HAP-1 (cell line): ENCODE data around the gene RAB34.

Experiments
- DNase-seq, 2 experiments: peaks; one replicate each; pipeline ENCODE4 v3.0.0-alpha.2; 2016 to 2020; ENCODE audit warnings: low spot score in 2 of 2
- H3K27me3 ChIP-seq: fragments of 250-450 bp; sonication (Bioruptor Pico); 2 replicates; pipeline ENCODE4 v1.5.1; 2020; ENCODE audit warnings: low read depth, mild to moderate bottlenecking, moderate library complexity
- H3K36me3 ChIP-seq: fragments of 250-450 bp; sonication (Bioruptor Pico); replicated peaks from 2 replicates; pipeline ENCODE4 v1.5.1; 2020; ENCODE audit warnings: mild to moderate bottlenecking
- H3K4me1 ChIP-seq: fragments of 250-450 bp; sonication (Bioruptor Pico); 2 replicates; pipeline ENCODE4 v1.5.1; 2020; ENCODE audit warnings: mild to moderate bottlenecking
- H3K4me3 ChIP-seq: fragments of 250-450 bp; sonication (Bioruptor Pico); 2 replicates; pipeline ENCODE4 v1.5.1; 2020; ENCODE audit warnings: mild to moderate bottlenecking, moderate library complexity
- H3K9me3 ChIP-seq: fragments of 250-450 bp; sonication (Bioruptor Pico); 2 replicates; pipeline ENCODE4 v1.5.1; 2020; ENCODE audit warnings: mild to moderate bottlenecking, moderate library complexity
- in situ Hi-C: fragments of 300-500 bp; cut with MboI; formaldehyde crosslinking; loops from 3 replicates; pipeline ENCODE4 v1.14.3; 2020; ENCODE audit warnings: low sequenced_read_pairs, inconsistent platforms, mixed read lengths

The RAB34 gene

GRCh38 chr17:28703552-28704218, 14.0 kb downstream of the RAB34 start:
- H3K27me3 ChIP-seq, result no peaks in the 10 kb centered on the region
- DNase-seq, result no peak
- in situ Hi-C loops, result no loop called here
- H3K4me3 ChIP-seq, result no peak overlapping the region
- H3K4me1 ChIP-seq, result no peaks in the 10 kb centered on the region
- H3K9me3 ChIP-seq, result no peaks in the 10 kb centered on the region; the same call in 1 of the 2 replicates
- H3K36me3 ChIP-seq, result peaks cover 52% of the 10 kb centered on the region

GRCh38 chr17:28702752-28703150, 14.9 kb downstream of the RAB34 start:
- Histone ChIP-seq H3K4me3 (no peak overlapping the region), H3K9me3 (no peaks in the 10 kb centered on the region), H3K27me3 (no peaks in the 10 kb centered on the region), H3K36me3 (peaks cover 62% of the 10 kb centered on the region), H3K4me1 (no peaks in the 10 kb centered on the region)
- no peak for DNase-seq
- in situ Hi-C loops, result no loop called here

GRCh38 chr17:28702026-28702751, 15.5 kb downstream of the RAB34 start:
- H3K4me3 ChIP-seq, result no peak overlapping the region
- H3K36me3 ChIP-seq, result peaks cover 67% of the 10 kb centered on the region
- H3K9me3 ChIP-seq, result no peaks in the 10 kb centered on the region
- DNase-seq, result no peak
- no peaks in the 10 kb centered on the region for H3K4me1 ChIP-seq
- no peaks in the 10 kb centered on the region for H3K27me3 ChIP-seq
- in situ Hi-C loops, result no loop called here

GRCh38 chr17:28700830-28701492, 16.7 kb downstream of the RAB34 start:
- no peak for DNase-seq
- peaks cover 76% of the 10 kb centered on the region for H3K36me3 ChIP-seq
- no peaks in the 10 kb centered on the region for H3K4me1 ChIP-seq
- in situ Hi-C loops, result no loop called here
- H3K27me3 ChIP-seq, result no peaks in the 10 kb centered on the region
- H3K9me3 ChIP-seq, result no peaks in the 10 kb centered on the region
- no peak overlapping the region for H3K4me3 ChIP-seq

- H3K36me3 ChIP-seq, result peaks cover 82% of the 10 kb centered on the region
- H3K4me3 ChIP-seq, result no peak overlapping the region
- H3K4me1 ChIP-seq, result no peaks in the 10 kb centered on the region
- in situ Hi-C loops, result no loop called here
- no peaks in the 10 kb centered on the region for H3K9me3 ChIP-seq
- DNase-seq, result no peak
- no peaks in the 10 kb centered on the region for H3K27me3 ChIP-seq
Measured at GRCh38 chr17:28700278-28700677, 17.4 kb downstream of the RAB34 start.

- DNase-seq, result no peak
- H3K9me3 ChIP-seq, result no peaks in the 10 kb centered on the region
- in situ Hi-C loops, result no loop called here
- H3K4me1 ChIP-seq, result no peaks in the 10 kb centered on the region
- no peak overlapping the region for H3K4me3 ChIP-seq
- H3K27me3 ChIP-seq, result no peaks in the 10 kb centered on the region
- peaks cover 94% of the 10 kb centered on the region for H3K36me3 ChIP-seq
Measured at GRCh38 chr17:28698253-28698941, 19.3 kb downstream of the RAB34 start.

- Histone ChIP-seq H3K4me1 (no peaks in the 10 kb centered on the region), H3K4me3 (no peak overlapping the region), H3K9me3 (no peaks in the 10 kb centered on the region), H3K27me3 (no peaks in the 10 kb centered on the region), H3K36me3 (peaks cover 81% of the 10 kb centered on the region)
- DNase-seq, result no peak
- in situ Hi-C loops, result no loop called here
Measured at GRCh38 chr17:28693869-28694268, 23.8 kb downstream of the RAB34 start.

- Histone ChIP-seq H3K9me3 (no peaks in the 10 kb centered on the region), H3K36me3 (peaks cover 86% of the 10 kb centered on the region), H3K4me1 (no peaks in the 10 kb centered on the region), H3K27me3 (no peaks in the 10 kb centered on the region), H3K4me3 (no peak overlapping the region)
- in situ Hi-C loops, result no loop called here
- DNase-seq, result no peak
Measured at GRCh38 chr17:28689011-28689410, 28.7 kb downstream of the RAB34 start.

- Histone ChIP-seq H3K36me3 (peaks cover 84% of the 10 kb centered on the region), H3K4me1 (no peaks in the 10 kb centered on the region), H3K4me3 (no peak overlapping the region), H3K9me3 (no peaks in the 10 kb centered on the region), H3K27me3 (no peaks in the 10 kb centered on the region)
- DNase-seq, result no peak
- in situ Hi-C loops, result no loop called here
Measured at GRCh38 chr17:28688481-28688880, 29.2 kb downstream of the RAB34 start.

GRCh38 chr17:28686296-28686695, 31.4 kb downstream of the RAB34 start:
- peaks cover 97% of the 10 kb centered on the region for H3K36me3 ChIP-seq
- in situ Hi-C loops, result no loop called here
- no peaks in the 10 kb centered on the region for H3K4me1 ChIP-seq
- no peak overlapping the region for H3K4me3 ChIP-seq
- no peaks in the 10 kb centered on the region for H3K27me3 ChIP-seq
- H3K9me3 ChIP-seq, result no peaks in the 10 kb centered on the region
- no peak for DNase-seq

- H3K36me3 ChIP-seq, result peaks cover 97% of the 10 kb centered on the region
- no peak for DNase-seq
- no peak overlapping the region for H3K4me3 ChIP-seq
- no peaks in the 10 kb centered on the region for H3K9me3 ChIP-seq
- no peaks in the 10 kb centered on the region for H3K27me3 ChIP-seq
- in situ Hi-C loops, result no loop called here
- H3K4me1 ChIP-seq, result no peaks in the 10 kb centered on the region
Measured at GRCh38 chr17:28685366-28685765, 32.3 kb downstream of the RAB34 start.

GRCh38 chr17:28684963-28685362, 32.7 kb downstream of the RAB34 start:
- no peak for DNase-seq
- Histone ChIP-seq H3K4me1 (no peaks in the 10 kb centered on the region), H3K9me3 (no peaks in the 10 kb centered on the region), H3K36me3 (peaks cover 97% of the 10 kb centered on the region), H3K27me3 (no peaks in the 10 kb centered on the region), H3K4me3 (no peak overlapping the region)
- in situ Hi-C loops, result no loop called here

GRCh38 chr17:28682655-28683054, 35.0 kb downstream of the RAB34 start:
- no peaks in the 10 kb centered on the region for H3K4me1 ChIP-seq
- H3K36me3 ChIP-seq, result peaks cover 94% of the 10 kb centered on the region
- no peaks in the 10 kb centered on the region for H3K27me3 ChIP-seq
- H3K9me3 ChIP-seq, result no peaks in the 10 kb centered on the region
- in situ Hi-C loops, result no loop called here
- H3K4me3 ChIP-seq, result no peak overlapping the region
- DNase-seq, result no peak

- no peaks in the 10 kb centered on the region for H3K27me3 ChIP-seq
- peaks cover 90% of the 10 kb centered on the region for H3K36me3 ChIP-seq
- no peak overlapping the region for H3K4me3 ChIP-seq
- H3K9me3 ChIP-seq, result no peaks in the 10 kb centered on the region
- DNase-seq, result no peak
- in situ Hi-C loops, result no loop called here
- H3K4me1 ChIP-seq, result no peaks in the 10 kb centered on the region
Measured at GRCh38 chr17:28675980-28676379, 41.7 kb downstream of the RAB34 start.
